ENCODE results near the gene CD160. TPM values are rescaled to one million over a fixed set of nuclear protein-coding genes. Genes with fewer than 3 reads are reported as not detected.
A peak's percentile ranks its signal among the peaks of the same experiment; 100 is the strongest.

Gene CD160
- total RNA-seq, 1 donor from 2014 or later: not detected

- no peak for TF ChIP-seq CTCF (conservative IDR thresholded peaks at IDR 0.05)
- H3K4me1 Mint-ChIP-seq (ENCODE audit: unreplicated experiment): peaks cover 4% of the 10 kb centered on the region
- H3K27ac Mint-ChIP-seq: no peak overlapping the region
- peaks cover 12% of the 10 kb centered on the region for H3K36me3 Mint-ChIP-seq
- H3K9me3 Mint-ChIP-seq: no peaks in the 10 kb centered on the region
- no peak for DNase-seq (ENCODE audit: extremely low spot score, unreplicated experiment)
- H3K4me3 Mint-ChIP-seq: no peak overlapping the region
- no peaks in the 10 kb centered on the region for H3K27me3 Mint-ChIP-seq
Measured at GRCh38 chr1:145784409-145784808, 65.1 kb downstream of the CD160 start.

DNA sequence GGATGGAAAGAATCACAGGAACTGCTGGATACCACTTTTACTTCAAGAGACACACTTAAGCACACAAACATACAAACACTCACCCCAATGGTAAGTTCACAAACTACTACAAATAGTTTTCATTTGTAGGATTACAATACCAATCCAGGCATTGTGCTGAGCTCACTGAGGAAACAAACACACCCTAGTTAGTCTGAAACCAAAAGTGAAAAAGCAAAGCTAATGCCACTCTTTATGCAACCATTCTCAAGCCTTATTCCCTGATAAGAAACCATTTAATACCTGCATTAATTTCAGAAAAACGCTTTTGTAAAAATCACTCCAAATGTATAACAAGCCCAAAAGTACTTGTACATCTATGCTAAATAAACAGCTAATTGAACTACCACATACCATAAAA is 66.2 kb downstream of the CD160 start:
- Mint-ChIP-seq H3K4me1 (ENCODE audit: unreplicated experiment) (peaks cover 4% of the 10 kb centered on the region), H3K27me3 (no peaks in the 10 kb centered on the region), H3K36me3 (peaks cover 12% of the 10 kb centered on the region), H3K4me3 (no peak overlapping the region), H3K27ac (peak overlapping the region; percentile 17), H3K9me3 (no peaks in the 10 kb centered on the region)
- TF ChIP-seq CTCF (conservative IDR thresholded peaks at IDR 0.05): no peak
- DNase-seq (ENCODE audit: extremely low spot score, unreplicated experiment): no peak

DNA sequence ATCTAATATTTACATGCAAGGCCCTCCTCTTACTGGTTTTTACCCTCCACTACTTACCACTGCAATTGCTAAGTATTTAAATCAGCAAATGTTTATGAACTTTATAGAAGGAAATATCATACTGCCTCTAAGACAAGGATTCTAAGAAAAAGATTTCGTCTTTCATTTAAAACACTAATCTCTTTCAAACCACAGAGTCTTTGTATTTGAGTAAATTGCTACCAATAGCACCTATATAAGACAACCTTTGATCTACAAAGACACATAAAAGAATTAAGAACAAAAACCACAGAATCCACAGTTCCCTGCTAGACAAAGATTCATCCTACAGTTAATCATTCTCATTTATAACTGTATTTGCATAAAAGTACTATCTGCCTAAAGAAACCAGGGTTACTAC is 67.0 kb downstream of the CD160 start:
- no peak for TF ChIP-seq CTCF (conservative IDR thresholded peaks at IDR 0.05)
- H3K4me3 Mint-ChIP-seq: no peak overlapping the region
- H3K27ac Mint-ChIP-seq: peak overlapping the region; percentile 17
- peaks cover 4% of the 10 kb centered on the region for H3K4me1 Mint-ChIP-seq (ENCODE audit: unreplicated experiment)
- no peak for DNase-seq (ENCODE audit: extremely low spot score, unreplicated experiment)
- no peaks in the 10 kb centered on the region for H3K27me3 Mint-ChIP-seq
- H3K9me3 Mint-ChIP-seq: no peaks in the 10 kb centered on the region
- peaks cover 7% of the 10 kb centered on the region for H3K36me3 Mint-ChIP-seq

DNA sequence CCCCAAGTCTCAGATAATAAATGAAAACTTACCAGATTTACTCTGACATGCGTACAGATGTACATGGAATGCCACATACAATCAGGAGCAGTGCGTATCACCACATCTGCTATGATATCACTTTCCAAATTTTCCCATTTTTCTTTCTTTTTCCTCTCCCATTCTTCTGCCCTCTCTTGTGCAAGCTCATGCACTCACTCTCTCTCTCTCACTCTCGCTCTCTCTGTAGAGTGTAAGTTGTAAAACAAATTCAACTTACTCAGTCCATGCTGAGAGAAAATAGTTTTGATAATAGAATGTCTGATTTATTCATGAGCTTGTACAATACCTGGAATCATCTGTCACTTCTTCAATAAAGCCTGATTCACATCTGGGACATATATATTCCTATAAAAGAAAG is 69.3 kb downstream of the CD160 start:
- Mint-ChIP-seq H3K36me3 (peaks cover 11% of the 10 kb centered on the region), H3K4me1 (ENCODE audit: unreplicated experiment) (no peaks in the 10 kb centered on the region), H3K9me3 (no peaks in the 10 kb centered on the region), H3K27ac (no peak overlapping the region), H3K4me3 (no peak overlapping the region), H3K27me3 (no peaks in the 10 kb centered on the region)
- no peak for TF ChIP-seq CTCF (conservative IDR thresholded peaks at IDR 0.05)
- no peak for DNase-seq (ENCODE audit: extremely low spot score, unreplicated experiment)

Other genes starting within 250 kb of the CD160 start
- gene GPR89A, start 111.5 kb upstream of the CD160 start, total RNA-seq (ENCODE audit: low replicate concordance): 24.7 and 28.0 TPM in 2 replicates
- 12.2 and 29.6 TPM in 2 replicates for gene PDZK1, start 12.1 kb upstream of the CD160 start, total RNA-seq (ENCODE audit: low replicate concordance)
- gene RNF115, start 104.6 kb downstream of the CD160 start, total RNA-seq (ENCODE audit: low replicate concordance): 9.2 and 10.6 TPM in 2 replicates
- 27.6 and 28.3 TPM in 2 replicates for gene POLR3C, start 104.7 kb downstream of the CD160 start, total RNA-seq (ENCODE audit: low replicate concordance)
- 2.1 and 4.0 TPM in 2 replicates for gene NUDT17, start 126.1 kb downstream of the CD160 start, total RNA-seq (ENCODE audit: low replicate concordance)
- 18.4 and 40.0 TPM in 2 replicates for gene PIAS3, start 139.6 kb downstream of the CD160 start, total RNA-seq (ENCODE audit: low replicate concordance)
- gene ANKRD35, start 166.4 kb downstream of the CD160 start, total RNA-seq (ENCODE audit: low replicate concordance): 0.12 and 0.56 TPM in 2 replicates
- gene ITGA10, start 190.6 kb downstream of the CD160 start, total RNA-seq (ENCODE audit: low replicate concordance): 0.81 and 2.7 TPM in 2 replicates
- gene PEX11B, start 199.2 kb downstream of the CD160 start, total RNA-seq (ENCODE audit: low replicate concordance): 31.2 and 32.2 TPM in 2 replicates
- gene RBM8A, start 208.0 kb downstream of the CD160 start, total RNA-seq (ENCODE audit: low replicate concordance): 118 and 160 TPM in 2 replicates
- 2.4 and 24.2 TPM in 2 replicates for gene LIX1L, start 238.5 kb downstream of the CD160 start, total RNA-seq (ENCODE audit: low replicate concordance)
- 0.12 and 0.94 TPM in 2 replicates for gene ANKRD34A, start 245.1 kb downstream of the CD160 start, total RNA-seq (ENCODE audit: low replicate concordance)
- 8.5 and 14.1 TPM in 2 replicates for gene POLR3GL, start 245.2 kb downstream of the CD160 start, total RNA-seq (ENCODE audit: low replicate concordance)

All from type B pancreatic cell (in vitro differentiated cells).